Skeletal muscle cell (primary cell): ENCODE measurements around the gene SERPINE1.

ENCODE experiments used
- DNase-seq: peaks from one replicate; pipeline ENCODE4 v3.0.0-alpha.2; 2010; ENCODE audit warnings: low read depth
- H3K4me3 ChIP-seq: 2 replicates; pipeline ENCODE4 v1.5.1; 2011; ENCODE audit warnings: low read depth, mild to moderate bottlenecking, control low read depth, low read length, moderate library complexity

SERPINE1 gene

DNA sequence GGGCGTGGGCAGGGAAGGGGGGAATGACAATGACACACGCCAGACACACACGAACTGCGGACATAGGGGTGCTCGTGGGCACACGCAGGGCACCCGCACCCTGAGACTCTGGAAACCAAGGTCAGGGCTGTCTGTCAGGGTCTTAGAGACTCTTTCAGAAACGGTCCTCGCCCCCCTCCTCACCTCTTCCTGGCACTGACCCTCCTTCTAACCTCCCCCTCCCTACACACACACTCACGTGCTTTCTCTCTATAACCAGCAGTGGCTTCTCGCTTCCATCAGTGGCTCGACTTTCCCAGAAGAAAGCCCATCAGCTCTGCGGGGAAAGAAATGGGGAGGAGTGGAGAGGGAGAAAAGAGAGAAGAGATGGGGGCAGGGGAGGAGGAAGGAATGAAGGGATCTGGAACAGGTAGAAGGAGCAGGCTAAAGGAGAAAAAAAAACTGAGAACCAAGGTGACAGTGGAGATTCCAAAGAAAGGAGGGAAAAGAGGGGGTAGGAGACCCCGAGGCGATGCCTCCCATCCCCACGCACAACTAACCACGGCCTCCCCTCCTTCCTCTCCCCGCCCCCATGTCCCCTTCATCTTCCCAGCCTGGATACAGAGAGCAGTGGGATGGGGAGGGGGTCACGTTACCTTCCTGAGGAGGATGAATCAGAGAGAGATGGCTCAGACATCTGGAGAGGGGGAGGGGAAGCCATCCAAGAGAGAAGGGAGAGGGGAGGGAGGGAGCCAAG is 40.2 kb downstream of the SERPINE1 start:
- DNase-seq, result no peak
- H3K4me3 ChIP-seq, result peak overlapping the region; percentile 0

DNA sequence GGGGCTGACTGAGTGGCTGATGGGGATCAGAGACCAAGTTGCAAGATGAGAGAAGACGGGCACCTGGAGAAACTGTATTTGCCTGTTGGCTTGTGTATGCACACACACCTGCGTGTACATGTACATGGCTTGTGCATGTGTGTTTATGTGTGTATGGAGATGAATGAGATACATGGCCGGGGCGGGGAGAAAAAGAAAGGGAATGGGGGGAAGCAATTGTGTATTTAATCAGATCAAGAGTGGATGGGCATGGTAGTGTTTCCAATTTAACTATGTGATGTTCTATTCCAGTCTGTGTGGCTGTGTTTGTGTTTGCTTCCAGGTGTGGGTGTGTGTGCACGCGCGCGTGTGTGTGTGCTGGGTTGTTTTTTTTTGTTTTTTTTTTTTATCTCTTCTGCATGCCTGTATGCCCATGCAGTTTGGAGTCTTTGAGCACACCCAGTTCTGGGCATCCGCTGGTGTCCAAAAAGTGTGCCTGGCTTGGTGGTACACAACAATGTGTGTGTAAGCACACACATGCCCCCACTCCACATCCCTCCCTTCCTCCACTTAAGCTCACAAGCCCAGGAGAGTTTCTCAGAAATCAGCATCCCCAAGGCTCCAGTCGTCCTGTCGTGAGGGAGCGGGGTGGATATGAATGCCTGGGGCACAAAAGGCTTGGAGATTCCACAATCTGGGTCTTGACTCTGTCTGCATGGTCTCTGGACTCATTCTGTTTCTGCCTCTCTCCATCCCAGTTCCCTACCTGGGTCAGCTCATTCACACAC is 40.9 kb downstream of the SERPINE1 start:
- DNase-seq, result no peak
- no peak overlapping the region for H3K4me3 ChIP-seq

DNA sequence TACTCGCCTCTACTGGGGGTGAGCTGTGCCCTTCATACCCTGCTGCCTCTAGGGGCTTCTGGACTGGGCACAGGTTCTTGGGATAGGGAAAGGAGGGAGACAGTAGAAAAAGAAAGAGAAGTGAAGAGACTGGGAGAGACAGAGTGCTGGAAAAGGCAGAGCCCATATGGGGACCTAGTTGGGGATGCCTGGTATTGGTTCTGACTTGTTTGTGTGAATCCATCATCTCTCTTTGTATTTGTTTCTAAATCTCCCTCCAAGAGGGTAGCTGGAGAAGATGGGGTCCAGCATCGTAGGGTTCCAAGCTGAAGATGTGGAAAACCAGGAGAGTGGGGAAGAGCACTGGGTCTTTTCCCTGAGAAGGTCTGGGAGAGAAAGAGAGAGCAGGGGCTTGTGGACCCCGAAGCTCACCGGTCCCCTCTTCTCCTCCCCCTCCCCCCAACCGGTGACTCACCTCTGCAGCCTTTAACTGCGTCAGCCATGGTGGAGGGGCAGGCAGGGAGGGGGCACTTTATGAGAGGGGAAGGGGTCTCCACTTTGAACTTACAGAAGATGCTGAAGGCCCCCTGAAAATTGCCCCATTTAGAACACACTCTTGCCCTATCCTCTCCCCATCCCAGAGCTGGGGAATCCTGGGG is 41.6 kb downstream of the SERPINE1 start:
- DNase-seq, result no peak
- no peak overlapping the region for H3K4me3 ChIP-seq

DNA sequence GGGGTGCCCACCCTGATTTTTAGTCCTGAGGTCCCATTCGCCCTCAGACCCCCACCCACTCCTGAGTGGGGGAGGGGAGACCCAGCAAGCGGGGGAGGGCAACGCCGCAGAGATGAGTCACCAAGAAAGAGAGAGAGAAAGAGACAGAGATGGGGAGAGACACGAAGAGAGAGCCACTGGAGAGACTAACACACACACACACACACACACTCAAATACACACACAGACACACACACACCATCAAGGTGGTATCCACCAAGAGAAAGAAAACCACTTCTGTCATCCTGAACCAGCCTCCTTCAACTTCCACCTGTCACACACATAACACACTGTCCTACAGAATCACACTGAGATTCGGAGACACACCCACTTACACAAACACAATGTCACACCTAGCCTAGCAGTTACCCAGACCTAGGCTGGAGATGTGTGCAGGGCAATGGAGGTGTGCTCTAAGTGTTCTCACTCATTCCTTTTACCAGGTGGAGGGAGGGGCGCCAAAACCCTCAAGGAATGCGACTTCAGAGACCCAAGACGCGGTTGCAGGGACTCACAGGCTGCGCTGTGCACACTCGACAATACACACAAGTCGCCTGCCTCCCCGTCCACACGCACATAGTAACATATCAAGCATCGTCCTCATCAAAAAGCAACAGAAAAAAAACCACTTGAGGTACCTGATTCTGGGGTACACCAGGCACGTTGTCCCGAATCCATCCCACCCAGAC is 42.4 kb downstream of the SERPINE1 start:
- peak overlapping the region; percentile 20 for H3K4me3 ChIP-seq
- no peak for DNase-seq

DNA sequence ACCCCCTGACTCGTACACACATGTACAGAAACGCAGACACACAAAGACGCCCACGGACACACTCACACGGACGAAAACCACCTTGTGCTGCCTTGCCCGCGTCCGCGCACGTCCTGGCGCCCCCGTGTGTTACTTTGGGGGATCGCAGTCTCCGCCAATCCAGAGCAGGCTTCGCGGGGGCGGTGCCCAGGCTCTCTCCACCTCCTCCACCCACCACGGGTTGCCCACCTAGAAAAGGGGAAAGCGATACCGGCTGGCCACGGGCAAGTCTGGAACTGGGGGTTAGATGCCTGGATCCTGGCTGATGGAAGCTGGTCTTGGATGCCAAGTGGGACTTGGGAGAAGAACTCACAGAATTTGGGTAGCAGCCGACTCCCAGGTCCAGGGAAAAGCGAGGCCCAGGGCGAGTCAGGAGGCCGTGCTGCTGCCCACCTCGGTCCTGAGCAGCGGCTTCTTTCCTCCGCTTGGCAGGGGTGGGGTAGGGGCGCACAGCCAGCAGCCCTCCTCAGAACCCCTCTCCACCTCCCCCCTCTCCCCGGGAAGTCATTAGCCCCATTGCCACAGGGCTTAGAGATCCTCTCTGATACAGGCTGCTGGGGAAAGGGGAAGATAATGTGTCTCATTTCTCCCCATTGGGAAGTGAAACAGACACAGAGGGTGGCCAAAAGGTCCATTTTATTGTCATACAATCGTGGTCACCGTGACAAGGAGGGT is 43.1 kb downstream of the SERPINE1 start:
- H3K4me3 ChIP-seq, result peak overlapping the region; percentile 20
- DNase-seq, result no peak

DNA sequence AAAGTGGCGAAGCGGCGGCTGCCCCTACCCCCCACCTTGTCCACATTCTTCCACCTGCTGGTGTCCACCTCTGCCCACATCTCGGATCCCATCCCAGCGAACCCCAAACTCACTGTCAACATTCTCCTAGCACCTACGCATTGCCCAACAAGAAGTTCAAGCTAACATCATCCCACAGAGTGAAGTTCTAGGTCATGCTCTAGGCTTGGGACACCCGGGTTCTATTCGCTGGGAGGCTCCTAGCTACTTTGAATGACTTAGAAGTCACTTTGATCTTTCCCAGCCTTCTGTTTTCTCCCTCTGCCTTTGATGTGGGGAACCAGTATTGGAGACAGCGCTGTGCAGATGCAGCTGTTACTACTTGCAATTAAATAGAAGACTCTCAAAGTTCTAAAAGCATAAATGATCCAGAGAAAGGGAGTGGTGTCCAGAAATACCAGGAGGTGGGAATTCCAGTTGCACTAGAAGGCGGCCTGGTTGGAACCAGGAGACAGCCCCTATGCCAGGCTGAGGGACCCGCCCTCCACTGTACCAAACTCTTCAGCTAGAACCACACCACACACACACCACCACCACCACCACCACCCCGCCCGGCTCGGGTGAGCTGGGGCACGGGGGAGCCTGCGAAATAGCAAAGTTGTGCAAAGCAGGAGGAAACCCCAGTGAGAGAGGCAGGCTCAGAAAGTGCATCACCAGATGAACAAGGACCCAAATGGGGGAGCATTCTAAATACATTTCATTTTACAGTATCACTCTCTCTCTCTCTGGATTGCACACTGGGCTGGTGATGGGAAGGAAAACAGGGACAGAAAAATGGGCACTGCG is 43.9 kb downstream of the SERPINE1 start:
- DNase-seq, result no peak
- H3K4me3 ChIP-seq, result no peak overlapping the region

DNA sequence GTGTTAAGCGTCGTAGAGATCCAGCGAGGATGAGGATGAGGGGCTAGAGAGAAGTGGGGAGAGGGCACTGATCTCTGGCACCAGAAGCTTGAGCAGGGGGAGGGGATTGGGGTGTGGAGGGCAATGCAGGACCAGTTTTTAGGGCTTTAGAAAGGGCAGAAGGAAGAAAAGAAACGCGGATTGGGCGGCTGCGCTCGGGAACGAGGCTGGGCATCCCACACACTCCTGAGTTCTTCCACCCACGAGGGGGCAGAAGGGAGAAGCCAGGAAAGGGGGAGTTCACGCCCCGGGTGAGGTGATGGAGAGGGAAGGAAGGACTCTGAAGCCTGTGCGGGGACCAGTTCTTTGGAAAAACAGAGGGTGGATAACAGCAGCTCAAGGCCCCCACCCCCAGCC is 44.5 kb downstream of the SERPINE1 start:
- no peak for DNase-seq
- no peak overlapping the region for H3K4me3 ChIP-seq

DNA sequence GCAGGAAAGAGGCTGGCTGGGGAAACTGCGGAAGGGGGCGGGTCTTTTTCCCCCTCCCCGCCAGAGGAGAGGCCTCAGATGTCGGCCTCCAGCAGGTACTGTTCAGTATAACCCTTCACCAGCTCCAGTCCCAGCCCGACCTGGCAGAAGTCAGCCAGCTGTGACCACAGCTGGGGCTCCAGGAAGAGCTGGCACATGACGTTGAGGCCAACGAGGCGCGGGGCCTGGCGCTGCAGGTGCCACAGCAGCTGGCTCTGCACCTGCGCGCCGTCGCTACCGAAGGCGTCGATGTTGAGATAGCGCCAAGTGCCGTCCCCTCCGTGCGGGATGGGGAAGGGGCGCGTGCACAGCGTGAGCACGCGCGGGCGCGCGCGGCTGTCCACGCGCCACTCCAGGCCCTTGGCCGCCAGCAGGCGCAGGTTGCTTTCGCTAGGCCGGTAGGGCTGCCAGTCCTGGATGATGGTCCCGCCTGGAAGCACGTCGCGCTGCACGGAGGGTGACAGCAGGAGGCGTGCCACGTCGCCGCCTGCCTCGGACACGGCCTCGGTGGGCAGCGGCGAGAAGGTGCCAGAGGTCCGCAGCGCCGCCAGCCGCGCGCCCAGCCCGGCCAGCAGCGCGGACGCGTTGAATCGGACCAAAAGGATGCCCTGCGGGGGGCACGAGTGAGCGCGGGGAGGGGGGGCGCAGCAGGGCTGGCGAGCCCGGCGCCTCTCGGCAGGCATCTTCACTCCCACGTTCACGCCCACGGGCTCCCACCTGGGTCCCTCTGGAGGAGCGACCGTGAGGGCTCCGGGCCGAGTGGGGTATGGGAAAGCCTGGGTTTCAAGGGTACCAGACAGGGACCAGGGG is 45.3 kb downstream of the SERPINE1 start:
- DNase-seq, result no peak
- peak overlapping the region; percentile 16 for H3K4me3 ChIP-seq

DNA sequence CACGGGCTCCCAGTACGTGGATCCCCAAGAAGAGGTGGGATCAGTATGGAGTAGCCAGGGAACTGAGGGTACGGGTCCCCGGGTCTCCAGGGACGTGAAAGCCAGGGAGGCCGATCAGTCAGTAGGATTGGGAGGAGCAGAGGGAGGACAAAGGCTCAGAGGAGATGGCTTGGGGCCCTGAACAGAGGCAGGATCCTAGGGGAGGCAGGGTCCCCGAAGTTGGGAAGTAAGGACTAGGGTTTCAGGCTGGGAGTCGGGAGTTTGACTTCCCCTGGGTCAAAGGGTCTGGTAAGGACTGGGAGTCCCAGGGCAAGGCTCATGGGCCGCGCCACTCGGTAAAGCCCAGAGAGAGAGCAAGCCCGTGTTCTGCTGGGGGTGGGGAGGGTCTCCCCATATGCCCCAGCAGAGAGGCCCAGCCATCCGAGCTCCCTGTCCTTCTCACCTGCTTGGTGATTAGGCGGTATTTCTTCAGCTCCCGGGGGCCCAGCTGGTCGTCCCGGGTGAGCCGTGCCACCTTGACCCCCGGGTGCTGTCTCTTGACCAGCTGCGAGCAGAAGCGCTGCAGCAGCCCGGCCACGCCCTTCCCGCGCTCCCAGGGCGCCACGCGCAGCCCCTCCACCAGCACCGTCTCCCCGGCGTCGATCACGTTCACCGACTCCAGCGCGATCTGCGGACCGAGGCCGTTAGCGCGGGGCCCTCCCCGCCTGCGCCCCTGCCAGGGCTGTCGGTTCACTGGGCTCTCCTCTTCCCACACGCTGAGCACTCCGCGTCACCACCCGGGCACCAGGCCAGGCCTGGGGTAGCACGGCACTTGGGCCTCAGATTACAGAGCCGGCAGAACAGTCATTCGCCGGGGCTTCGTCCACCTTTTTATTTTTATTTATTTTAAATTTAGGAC is 46.2 kb downstream of the SERPINE1 start:
- no peak for DNase-seq
- peak overlapping the region; percentile 27 for H3K4me3 ChIP-seq

DNA sequence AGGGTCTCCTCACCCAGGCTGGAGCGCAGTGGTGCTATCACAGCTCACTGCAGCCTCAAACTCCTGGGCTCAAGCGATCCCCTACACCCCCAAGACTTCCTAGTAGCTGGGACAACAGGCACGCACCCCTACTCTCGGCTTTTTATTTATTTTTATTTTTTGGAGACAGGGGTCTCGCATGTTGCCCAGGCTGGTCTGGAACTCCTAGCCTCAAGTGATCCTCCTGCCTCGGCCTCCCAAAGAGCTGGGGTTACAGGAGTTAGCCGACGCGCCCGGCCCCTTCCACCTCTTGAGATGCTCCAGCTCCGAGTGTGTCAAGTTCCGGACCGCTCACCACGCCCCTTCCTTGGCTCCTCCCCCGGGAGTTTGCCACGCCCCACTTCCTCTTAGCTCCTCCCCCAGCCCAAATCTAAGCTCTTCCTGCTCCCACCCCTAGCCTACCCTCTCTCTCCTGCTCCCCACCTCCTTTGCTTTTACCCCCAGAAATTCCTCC is 46.9 kb downstream of the SERPINE1 start:
- peak overlapping the region; percentile 27 for H3K4me3 ChIP-seq
- no peak for DNase-seq

DNA sequence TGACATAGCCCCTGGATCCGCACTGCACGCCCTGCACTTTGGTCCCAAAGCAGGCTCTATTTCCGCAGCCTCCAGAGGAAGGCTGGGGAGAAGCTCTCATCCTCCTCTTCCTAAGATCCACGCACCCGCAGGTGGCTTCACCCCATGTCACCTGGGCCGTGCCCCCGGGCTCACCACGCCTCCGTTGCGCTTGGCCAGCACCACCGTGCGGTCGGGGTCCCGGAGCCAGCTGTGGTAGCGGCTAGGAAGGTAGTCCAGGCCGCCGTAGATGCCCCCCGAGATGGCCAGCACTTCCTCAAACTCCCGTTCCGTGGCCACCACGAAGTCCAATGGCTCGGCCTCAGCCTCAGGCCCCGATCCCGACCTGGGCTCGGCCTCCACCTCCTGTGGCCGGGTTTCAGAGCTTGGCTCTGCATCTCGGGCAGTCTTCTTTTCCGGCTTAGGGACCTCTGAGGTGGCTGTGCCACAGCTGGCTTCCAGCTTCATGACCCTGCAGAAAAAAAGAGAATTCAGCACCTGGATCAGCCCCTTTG is 47.5 kb downstream of the SERPINE1 start:
- H3K4me3 ChIP-seq, result no peak overlapping the region
- no peak for DNase-seq

DNA sequence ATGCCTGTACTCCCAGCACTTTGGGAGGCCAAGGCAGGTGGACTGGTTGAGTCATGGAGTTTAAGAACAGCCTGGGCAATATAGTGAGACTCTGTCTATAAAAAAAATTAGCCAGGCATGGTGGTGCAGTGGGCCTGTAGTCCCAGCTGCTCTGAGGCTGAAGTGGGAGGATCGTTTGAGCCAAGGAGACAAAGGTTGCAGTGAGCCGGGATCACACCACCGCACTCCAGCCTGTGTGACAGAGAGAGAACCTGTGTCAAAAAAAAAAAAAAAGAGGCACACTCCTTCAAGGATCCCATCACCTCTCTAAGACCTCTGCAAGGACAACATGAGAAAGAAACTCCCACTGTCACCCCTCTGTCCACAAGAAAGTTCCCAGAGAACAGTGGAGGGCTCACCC is 48.8 kb downstream of the SERPINE1 start:
- no peak for DNase-seq
- no peak overlapping the region for H3K4me3 ChIP-seq

DNA sequence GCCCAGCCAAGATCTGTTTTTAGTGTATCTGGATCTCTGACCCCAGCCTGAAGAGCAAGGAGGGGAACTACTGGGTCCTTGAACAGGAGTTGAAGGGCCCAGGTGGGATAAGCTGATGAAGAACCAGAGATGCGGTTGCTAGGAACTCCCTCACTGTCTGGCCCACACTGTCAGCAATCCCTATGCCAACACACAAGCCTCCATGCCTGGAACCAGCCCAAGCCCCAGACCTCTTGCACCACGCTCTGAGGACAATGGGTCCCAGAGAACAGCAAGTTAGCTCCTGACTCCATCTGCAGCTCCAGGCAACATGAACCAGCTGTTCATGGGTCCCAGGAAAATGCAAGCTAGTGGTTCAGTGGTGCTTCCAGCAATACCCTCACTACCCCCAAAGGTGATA is 50.7 kb downstream of the SERPINE1 start:
- DNase-seq, result no peak
- no peak overlapping the region for H3K4me3 ChIP-seq

DNA sequence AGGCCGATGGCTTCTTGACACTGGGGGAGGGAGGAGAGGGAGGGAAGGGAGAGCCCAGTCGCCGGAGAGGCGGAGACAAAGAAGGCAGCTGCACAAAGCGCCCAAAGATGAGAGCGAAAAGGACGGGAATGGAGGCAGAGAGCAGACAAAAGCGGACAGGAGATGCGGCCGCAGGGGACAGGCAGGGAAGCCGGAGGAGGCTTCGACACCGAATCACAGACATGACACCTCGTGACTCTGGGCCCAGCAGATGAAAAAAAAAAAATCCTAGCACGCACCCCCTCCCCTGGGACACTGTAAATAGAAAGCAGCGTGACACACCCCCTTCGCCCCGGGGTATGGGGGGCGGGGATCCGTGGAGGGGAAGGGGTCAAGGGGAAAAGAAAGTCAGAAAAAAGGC is 52.2 kb downstream of the SERPINE1 start:
- H3K4me3 ChIP-seq, result no peak overlapping the region
- DNase-seq, result no peak

DNA sequence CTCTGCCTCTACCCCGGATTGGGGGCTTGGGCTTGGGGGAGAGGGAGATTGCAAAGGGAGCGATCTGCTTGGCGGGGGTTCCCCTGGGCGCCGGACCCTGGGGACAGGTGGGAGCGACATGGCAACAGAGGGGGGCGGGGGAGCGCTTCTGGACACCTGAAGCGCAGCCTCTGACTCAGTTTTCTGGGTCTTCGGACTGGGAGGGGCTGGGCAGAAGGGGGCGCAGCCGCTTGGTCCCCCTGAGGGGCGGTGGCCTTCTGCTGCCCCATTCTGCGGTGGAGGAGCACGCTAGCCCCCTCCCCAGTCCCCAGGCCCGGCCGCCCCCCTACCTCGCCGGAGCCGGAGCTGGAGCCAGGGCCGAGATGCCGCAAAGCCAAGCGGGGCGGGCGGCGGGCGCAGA is 52.8 kb downstream of the SERPINE1 start:
- H3K4me3 ChIP-seq, result no peak overlapping the region
- DNase-seq, result no peak

DNA sequence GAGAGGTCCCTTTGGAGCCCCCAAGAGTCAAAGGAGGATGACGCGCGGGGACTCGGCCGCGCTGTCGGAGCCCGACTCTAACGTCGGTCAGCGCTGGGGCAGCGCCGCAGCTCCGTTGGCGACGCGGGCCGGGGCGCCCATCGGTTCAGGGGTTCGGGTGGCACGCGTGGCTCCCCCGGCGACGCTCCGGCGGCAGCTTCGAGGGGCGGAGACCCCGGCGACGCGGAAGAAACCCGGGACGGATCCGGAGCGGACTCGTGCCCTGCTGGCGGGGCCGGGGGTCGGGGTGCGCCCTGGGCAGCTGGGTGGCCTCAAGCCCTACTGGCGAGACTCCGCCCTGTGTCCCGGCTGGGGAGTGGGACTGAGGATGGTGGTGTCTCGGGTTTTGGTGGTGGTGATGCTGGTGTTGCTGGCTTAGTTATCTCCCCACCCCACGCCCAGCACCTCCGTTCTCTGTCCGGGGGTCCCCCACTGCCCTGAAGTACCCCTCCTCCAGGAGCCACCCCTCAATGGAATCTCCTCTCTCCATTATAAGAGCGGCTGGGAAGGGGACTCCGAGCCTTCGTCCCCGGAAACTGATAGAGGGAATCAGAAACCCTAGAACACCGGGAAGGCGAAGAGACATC is 53.3 kb downstream of the SERPINE1 start, which contains the start of gene NAT16:
Gene NAT16, minus strand, starts transcription at position 164 of the 626 bp plus-strand sequence. CDS start 5,486 bp downstream, outside the sequence.
- H3K4me3 ChIP-seq, result no peak within 1 kb of the TSS

More for the DNA sequence above, 53.3 kb downstream of the SERPINE1 start, which contains the start of gene NAT16:
- DNase-seq, result no peak
